ENCODE results near the gene SHROOM1.

The SHROOM1 gene, protein sequence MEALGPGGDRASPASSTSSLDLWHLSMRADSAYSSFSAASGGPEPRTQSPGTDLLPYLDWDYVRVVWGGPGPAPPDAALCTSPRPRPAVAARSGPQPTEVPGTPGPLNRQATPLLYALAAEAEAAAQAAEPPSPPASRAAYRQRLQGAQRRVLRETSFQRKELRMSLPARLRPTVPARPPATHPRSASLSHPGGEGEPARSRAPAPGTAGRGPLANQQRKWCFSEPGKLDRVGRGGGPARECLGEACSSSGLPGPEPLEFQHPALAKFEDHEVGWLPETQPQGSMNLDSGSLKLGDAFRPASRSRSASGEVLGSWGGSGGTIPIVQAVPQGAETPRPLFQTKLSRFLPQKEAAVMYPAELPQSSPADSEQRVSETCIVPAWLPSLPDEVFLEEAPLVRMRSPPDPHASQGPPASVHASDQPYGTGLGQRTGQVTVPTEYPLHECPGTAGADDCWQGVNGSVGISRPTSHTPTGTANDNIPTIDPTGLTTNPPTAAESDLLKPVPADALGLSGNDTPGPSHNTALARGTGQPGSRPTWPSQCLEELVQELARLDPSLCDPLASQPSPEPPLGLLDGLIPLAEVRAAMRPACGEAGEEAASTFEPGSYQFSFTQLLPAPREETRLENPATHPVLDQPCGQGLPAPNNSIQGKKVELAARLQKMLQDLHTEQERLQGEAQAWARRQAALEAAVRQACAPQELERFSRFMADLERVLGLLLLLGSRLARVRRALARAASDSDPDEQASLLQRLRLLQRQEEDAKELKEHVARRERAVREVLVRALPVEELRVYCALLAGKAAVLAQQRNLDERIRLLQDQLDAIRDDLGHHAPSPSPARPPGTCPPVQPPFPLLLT

DNA sequence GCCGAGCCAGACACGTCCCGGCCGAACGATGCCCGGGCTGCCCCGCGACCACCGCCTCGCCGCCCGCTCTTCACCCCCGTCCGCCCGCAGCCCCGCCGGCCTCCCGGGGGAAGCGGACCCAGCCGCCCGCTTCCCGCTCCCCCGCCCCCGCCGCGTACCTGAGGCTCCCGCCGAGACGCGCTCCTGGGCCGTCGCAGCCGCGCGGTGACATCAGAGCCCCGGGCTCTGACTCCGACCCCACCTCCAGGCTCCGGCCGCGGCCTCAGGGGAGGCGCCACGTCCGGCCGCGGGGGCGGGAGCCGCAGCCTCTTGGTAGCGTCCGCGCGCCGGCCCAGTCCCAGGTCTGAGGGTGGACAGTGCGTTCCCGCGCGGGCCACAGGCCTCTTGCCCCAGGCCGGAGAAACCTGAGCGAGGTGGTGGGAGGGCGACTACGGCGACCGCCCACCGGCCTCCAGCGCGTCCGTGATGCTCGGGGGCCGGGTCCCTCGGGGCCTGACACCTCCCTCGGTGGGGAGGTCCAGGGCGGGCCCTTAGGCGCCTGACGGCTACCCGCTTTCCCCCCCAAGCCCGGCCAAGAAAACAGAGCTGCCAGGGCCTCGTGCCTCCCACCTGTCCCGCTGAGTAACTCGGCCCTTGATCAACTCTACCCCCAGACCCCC is at the start of gene SHROOM1:
Gene SHROOM1, minus strand, starts transcription at position 212 of the 659 bp plus-strand sequence. CDS start 4,507 bp downstream, outside the sequence.
- Histone ChIP-seq H3K4me3 (ENCODE audit: low read depth in 1 of 2, low read length in 1 of 2) (peak within 1 kb of the TSS; percentile 32 to 51), H3K27me3 (peaks cover 97% of the 10 kb centered on the region), H3K4me1 (ENCODE audit: control insufficient read depth in 1 of 2, insufficient read depth in 1 of 2, low read depth in 1 of 2, low read length in 1 of 2) (peaks cover 2 to 15% of the 10 kb centered on the region in 2 experiments), H3K27ac (no peak within 1 kb of the TSS), H3K9me3 (no peaks in the 10 kb centered on the region), H3K36me3 (no peaks in the 10 kb centered on the region)
- TF ChIP-seq, protein P1, sequence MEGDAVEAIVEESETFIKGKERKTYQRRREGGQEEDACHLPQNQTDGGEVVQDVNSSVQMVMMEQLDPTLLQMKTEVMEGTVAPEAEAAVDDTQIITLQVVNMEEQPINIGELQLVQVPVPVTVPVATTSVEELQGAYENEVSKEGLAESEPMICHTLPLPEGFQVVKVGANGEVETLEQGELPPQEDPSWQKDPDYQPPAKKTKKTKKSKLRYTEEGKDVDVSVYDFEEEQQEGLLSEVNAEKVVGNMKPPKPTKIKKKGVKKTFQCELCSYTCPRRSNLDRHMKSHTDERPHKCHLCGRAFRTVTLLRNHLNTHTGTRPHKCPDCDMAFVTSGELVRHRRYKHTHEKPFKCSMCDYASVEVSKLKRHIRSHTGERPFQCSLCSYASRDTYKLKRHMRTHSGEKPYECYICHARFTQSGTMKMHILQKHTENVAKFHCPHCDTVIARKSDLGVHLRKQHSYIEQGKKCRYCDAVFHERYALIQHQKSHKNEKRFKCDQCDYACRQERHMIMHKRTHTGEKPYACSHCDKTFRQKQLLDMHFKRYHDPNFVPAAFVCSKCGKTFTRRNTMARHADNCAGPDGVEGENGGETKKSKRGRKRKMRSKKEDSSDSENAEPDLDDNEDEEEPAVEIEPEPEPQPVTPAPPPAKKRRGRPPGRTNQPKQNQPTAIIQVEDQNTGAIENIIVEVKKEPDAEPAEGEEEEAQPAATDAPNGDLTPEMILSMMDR (IDR thresholded peaks at IDR 0.05): no peak

DNA sequence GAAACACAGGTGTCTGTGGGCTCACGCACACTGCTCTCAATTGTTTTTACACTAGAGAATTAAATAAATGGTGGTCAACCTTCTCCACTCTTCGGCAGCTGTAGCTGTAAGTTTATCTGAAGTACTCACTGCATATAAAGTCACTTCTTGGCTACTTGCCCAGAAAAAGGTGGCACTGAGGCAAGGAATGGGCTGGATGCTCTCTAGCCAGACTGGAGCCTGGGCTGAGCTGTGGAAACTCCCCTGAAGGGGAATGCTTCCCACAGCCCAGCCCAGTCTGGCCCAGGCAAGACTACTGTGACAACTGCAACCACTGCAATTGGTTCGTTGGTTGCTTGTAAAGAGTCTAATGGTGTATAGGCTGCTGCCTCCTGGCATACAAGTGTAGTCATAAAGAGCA is 47.5 kb upstream of the SHROOM1 start:
- Histone ChIP-seq H3K4me1 (ENCODE audit: control insufficient read depth in 1 of 2, insufficient read depth in 1 of 2, low read depth in 1 of 2, low read length in 1 of 2) (no peaks in the 10 kb centered on the region), H3K27ac (no peak overlapping the region), H3K27me3 (no peaks in the 10 kb centered on the region), H3K4me3 (ENCODE audit: low read depth in 1 of 2, low read length in 1 of 2) (no peak overlapping the region), H3K36me3 (peaks cover 83% of the 10 kb centered on the region), H3K9me3 (no peaks in the 10 kb centered on the region)
- TF ChIP-seq, protein P1 (IDR thresholded peaks at IDR 0.05): no peak

DNA sequence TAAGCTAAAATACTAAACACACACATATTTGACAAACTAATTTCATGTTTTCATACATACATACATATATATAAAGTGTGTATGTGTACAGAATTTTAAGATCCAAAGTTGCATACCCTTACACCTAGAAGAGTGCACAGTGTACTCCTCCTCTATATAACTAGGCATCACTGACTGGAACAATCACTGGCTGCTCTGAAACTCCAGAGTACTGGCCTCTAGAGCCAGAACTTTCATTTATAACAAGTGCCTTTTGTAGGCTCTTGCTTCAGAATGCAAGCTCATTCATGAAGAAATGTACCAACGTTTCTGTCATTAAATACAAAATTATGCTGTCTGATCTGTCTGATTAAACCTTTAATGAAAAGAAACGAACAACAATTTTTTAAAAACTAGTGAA is 47.0 kb upstream of the SHROOM1 start:
- peaks cover 79% of the 10 kb centered on the region for H3K36me3 ChIP-seq
- H3K27me3 ChIP-seq: no peaks in the 10 kb centered on the region
- H3K4me1 ChIP-seq (ENCODE audit: control insufficient read depth in 1 of 2, insufficient read depth in 1 of 2, low read depth in 1 of 2, low read length in 1 of 2): no peaks in the 10 kb centered on the region
- no peak overlapping the region for H3K27ac ChIP-seq
- H3K9me3 ChIP-seq: no peaks in the 10 kb centered on the region
- H3K4me3 ChIP-seq (ENCODE audit: low read depth in 1 of 2, low read length in 1 of 2): no peak overlapping the region
- TF ChIP-seq, protein P1 (IDR thresholded peaks at IDR 0.05): no peak

DNA sequence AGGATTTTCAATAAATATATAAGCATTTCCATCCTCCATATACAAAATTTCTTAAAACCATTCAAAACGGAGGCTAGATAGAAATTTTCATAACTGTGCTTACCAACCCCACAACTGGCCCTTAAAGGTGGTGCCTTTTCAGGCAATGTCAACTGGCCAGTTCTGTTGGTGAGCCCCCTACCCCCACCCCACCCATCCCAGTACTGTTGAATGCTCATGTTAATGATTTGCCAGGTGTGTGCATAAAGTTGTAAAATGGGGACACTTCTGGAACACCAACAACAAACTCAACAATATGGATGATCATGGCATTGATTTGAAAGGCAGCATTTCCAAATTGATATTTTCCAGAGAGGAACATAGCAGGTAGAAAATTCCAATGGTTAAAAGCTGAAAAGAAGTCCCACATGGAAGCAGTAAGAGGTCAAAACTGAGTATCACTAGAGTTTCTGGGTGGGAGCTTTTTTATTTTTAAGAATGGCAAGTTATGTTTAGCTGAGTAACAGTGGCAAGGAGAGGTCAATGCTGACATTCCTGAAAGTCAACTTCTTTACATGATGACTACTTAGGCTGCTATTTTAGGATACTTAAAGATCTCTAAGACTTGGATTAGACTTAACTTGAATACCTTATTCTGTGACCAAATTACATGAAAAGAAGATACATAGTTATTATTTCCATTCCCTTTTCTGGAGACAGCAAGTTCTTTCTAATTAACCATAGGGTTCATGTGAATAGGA is 45.7 kb upstream of the SHROOM1 start:
- H3K27ac ChIP-seq: no peak overlapping the region
- no peaks in the 10 kb centered on the region for H3K27me3 ChIP-seq
- TF ChIP-seq, protein P1 (IDR thresholded peaks at IDR 0.05): no peak
- H3K9me3 ChIP-seq: no peaks in the 10 kb centered on the region
- no peaks in the 10 kb centered on the region for H3K4me1 ChIP-seq (ENCODE audit: control insufficient read depth in 1 of 2, insufficient read depth in 1 of 2, low read depth in 1 of 2, low read length in 1 of 2)
- no peak overlapping the region for H3K4me3 ChIP-seq (ENCODE audit: low read depth in 1 of 2, low read length in 1 of 2)
- peaks cover 70% of the 10 kb centered on the region for H3K36me3 ChIP-seq

DNA sequence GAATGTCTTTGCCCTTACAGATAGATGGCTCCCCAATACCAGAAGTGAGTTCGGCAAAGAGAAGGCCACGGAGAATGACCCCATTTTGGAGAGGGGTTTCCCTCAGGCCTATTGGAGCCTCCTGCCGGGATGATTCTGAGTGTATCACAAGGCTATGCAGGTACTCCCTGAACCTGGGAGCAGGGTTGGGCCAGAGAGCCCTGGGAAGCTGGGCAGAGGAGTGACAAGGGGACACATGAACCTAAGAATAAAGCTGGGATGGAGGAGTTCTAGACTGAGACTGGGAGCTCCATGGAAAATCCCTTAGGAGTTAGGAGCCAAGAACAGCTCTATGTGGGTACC is 43.5 kb upstream of the SHROOM1 start:
- Histone ChIP-seq H3K4me1 (ENCODE audit: control insufficient read depth in 1 of 2, insufficient read depth in 1 of 2, low read depth in 1 of 2, low read length in 1 of 2) (no peaks in the 10 kb centered on the region), H3K4me3 (ENCODE audit: low read depth in 1 of 2, low read length in 1 of 2) (no peak overlapping the region), H3K27ac (no peak overlapping the region), H3K36me3 (peaks cover 48% of the 10 kb centered on the region), H3K9me3 (no peaks in the 10 kb centered on the region), H3K27me3 (no peaks in the 10 kb centered on the region)
- TF ChIP-seq, protein P1 (IDR thresholded peaks at IDR 0.05): no peak
